Stimulated activated naive CD8-positive, alpha-beta T cell treated with anti-CD3 and anti-CD28 coated beads, Interleukin-15, amount 100 ng/mL, for 72 hours (primary cell): ENCODE data around the gene SLC17A8.
"Not testable (repeated sequence)": the region's sequence is repeated elsewhere in the genome, so short reads cannot be mapped to it uniquely, and the experiment has no call there.

Experiments
- ATAC-seq: fragments of 150-1000 bp; cut with Tn5 transposase; 2 replicates; pipeline ENCODE4 v1.10.0; 2021; ENCODE audit warnings: mild to moderate bottlenecking, moderate library complexity
- DNase-seq, 2 donors: peaks; one replicate each; pipeline ENCODE4 v3.0.0; 2021 to 2022
- H3K27ac Mint-ChIP-seq, 2 donors: one replicate each; pipeline ENCODE4 v1.8.0; 2022; ENCODE audit warnings: mild to moderate bottlenecking in 2 of 2, mixed read lengths in 2 of 2, moderate library complexity in 2 of 2
- H3K27me3 Mint-ChIP-seq: one replicate; pipeline ENCODE4 v1.8.0; 2022; ENCODE audit warnings: mixed read lengths
- H3K4me1 Mint-ChIP-seq: one replicate; pipeline ENCODE4 v1.8.0; 2022; ENCODE audit warnings: mild to moderate bottlenecking, mixed read lengths
- H3K4me3 Mint-ChIP-seq, 2 donors: one replicate each; pipeline ENCODE4 v1.8.0; 2022; ENCODE audit warnings: mild to moderate bottlenecking in 2 of 2, mixed read lengths in 2 of 2, moderate library complexity in 1 of 2
- H3K9me3 Mint-ChIP-seq, 2 donors: one replicate each; pipeline ENCODE4 v1.8.0; 2022; ENCODE audit warnings: mixed read lengths in 2 of 2

Gene SLC17A8

GRCh38 chr12:100356644-100357223, at the start of gene SLC17A8:
Gene SLC17A8, plus strand, starts transcription at chr12:100357074. Its CDS starts 318 bp downstream, at chr12:100357392.
- H3K9me3 Mint-ChIP-seq: no peaks in the 10 kb centered on the region
- peak; percentile 33 for ATAC-seq
- no peak within 1 kb of the TSS for H3K4me3 Mint-ChIP-seq
- H3K27ac Mint-ChIP-seq: no peak within 1 kb of the TSS
- no peak for DNase-seq
- H3K4me1 Mint-ChIP-seq: no peaks in the 10 kb centered on the region
- H3K27me3 Mint-ChIP-seq: peaks cover 53% of the 10 kb centered on the region

- DNase-seq, H3K27ac Mint-ChIP-seq, H3K4me1 Mint-ChIP-seq, ATAC-seq, H3K4me3 Mint-ChIP-seq, H3K27me3 Mint-ChIP-seq: not testable (repeated sequence)
- peaks cover 10 to 28% of the 10 kb centered on the region in 2 donors for H3K9me3 Mint-ChIP-seq
Measured at GRCh38 chr12:100308138-100308537, 48.7 kb upstream of the SLC17A8 start.

GRCh38 chr12:100311317-100311716, 45.6 kb upstream of the SLC17A8 start:
- Mint-ChIP-seq H3K27me3 (no peaks in the 10 kb centered on the region), H3K9me3 (peaks cover 5 to 7% of the 10 kb centered on the region in 2 donors), H3K27ac (no peak overlapping the region), H3K4me3 (no peak overlapping the region), H3K4me1 (peaks cover 5% of the 10 kb centered on the region)
- DNase-seq (no peak), ATAC-seq (no peak)

- DNase-seq (no peak), ATAC-seq (no peak)
- Mint-ChIP-seq H3K9me3 (no peaks in the 10 kb centered on the region), H3K4me1 (no peaks in the 10 kb centered on the region), H3K27me3 (no peaks in the 10 kb centered on the region), H3K4me3 (no peak overlapping the region), H3K27ac (peak overlapping the region in 1 of 2 donors; percentile 90)
Measured at GRCh38 chr12:100317371-100317770, 39.5 kb upstream of the SLC17A8 start.

GRCh38 chr12:100324498-100324897, 32.4 kb upstream of the SLC17A8 start:
- Mint-ChIP-seq H3K9me3 (no peaks in the 10 kb centered on the region), H3K4me3 (no peak overlapping the region), H3K4me1 (peaks cover 5% of the 10 kb centered on the region), H3K27ac (no peak overlapping the region), H3K27me3 (no peaks in the 10 kb centered on the region)
- ATAC-seq (no peak), DNase-seq (no peak)

GRCh38 chr12:100326208-100326607, 30.7 kb upstream of the SLC17A8 start:
- Mint-ChIP-seq H3K27ac (no peak overlapping the region), H3K4me1 (peaks cover 13% of the 10 kb centered on the region), H3K27me3 (no peaks in the 10 kb centered on the region), H3K4me3 (no peak overlapping the region), H3K9me3 (no peaks in the 10 kb centered on the region)
- ATAC-seq (no peak), DNase-seq (no peak)

- no peaks in the 10 kb centered on the region for H3K27me3 Mint-ChIP-seq
- ATAC-seq (peak; percentile 90), DNase-seq (peak; percentile 3 to 17)
- peaks cover 13% of the 10 kb centered on the region for H3K4me1 Mint-ChIP-seq
- no peaks in the 10 kb centered on the region for H3K9me3 Mint-ChIP-seq
- no peak overlapping the region for H3K4me3 Mint-ChIP-seq
- peak overlapping the region in 1 of 2 donors; percentile 88 for H3K27ac Mint-ChIP-seq
Measured at GRCh38 chr12:100329800-100330199, 27.1 kb upstream of the SLC17A8 start.

- H3K4me3 Mint-ChIP-seq: no peak overlapping the region
- no peak for ATAC-seq
- no peak overlapping the region for H3K27ac Mint-ChIP-seq
- no peaks in the 10 kb centered on the region for H3K9me3 Mint-ChIP-seq
- no peak for DNase-seq
- H3K27me3 Mint-ChIP-seq: no peaks in the 10 kb centered on the region
- peaks cover 13% of the 10 kb centered on the region for H3K4me1 Mint-ChIP-seq
Measured at GRCh38 chr12:100331871-100332270, 25.0 kb upstream of the SLC17A8 start.

GRCh38 chr12:100332852-100333251, 24.0 kb upstream of the SLC17A8 start:
- H3K9me3 Mint-ChIP-seq: no peaks in the 10 kb centered on the region
- peak overlapping the region in 1 of 2 donors; percentile 61 for H3K27ac Mint-ChIP-seq
- H3K4me1 Mint-ChIP-seq: peaks cover 13% of the 10 kb centered on the region
- no peaks in the 10 kb centered on the region for H3K27me3 Mint-ChIP-seq
- ATAC-seq: no peak
- no peak overlapping the region for H3K4me3 Mint-ChIP-seq
- DNase-seq: no peak

GRCh38 chr12:100337299-100337698, 19.6 kb upstream of the SLC17A8 start:
- no peak for DNase-seq
- H3K9me3 Mint-ChIP-seq: peaks cover 1 to 2% of the 10 kb centered on the region in 2 donors
- no peak overlapping the region for H3K27ac Mint-ChIP-seq
- no peak for ATAC-seq
- H3K4me3 Mint-ChIP-seq: no peak overlapping the region
- H3K4me1 Mint-ChIP-seq: no peaks in the 10 kb centered on the region
- no peaks in the 10 kb centered on the region for H3K27me3 Mint-ChIP-seq

- Mint-ChIP-seq H3K27ac (no peak overlapping the region), H3K9me3 (peaks cover 5 to 6% of the 10 kb centered on the region in 2 donors), H3K4me3 (no peak overlapping the region), H3K4me1 (no peaks in the 10 kb centered on the region), H3K27me3 (no peaks in the 10 kb centered on the region)
- ATAC-seq: no peak
- no peak for DNase-seq
Measured at GRCh38 chr12:100337727-100338126, 19.1 kb upstream of the SLC17A8 start.

- H3K4me1 Mint-ChIP-seq: no peaks in the 10 kb centered on the region
- H3K27ac Mint-ChIP-seq: no peak overlapping the region
- ATAC-seq (no peak), DNase-seq (no peak)
- H3K27me3 Mint-ChIP-seq: no peaks in the 10 kb centered on the region
- H3K4me3 Mint-ChIP-seq: no peak overlapping the region
- peaks cover 5 to 7% of the 10 kb centered on the region in 2 donors for H3K9me3 Mint-ChIP-seq
Measured at GRCh38 chr12:100339071-100339470, 17.8 kb upstream of the SLC17A8 start.

- not testable (repeated sequence) for H3K4me1 Mint-ChIP-seq, ATAC-seq, H3K27me3 Mint-ChIP-seq, H3K9me3 Mint-ChIP-seq, H3K4me3 Mint-ChIP-seq, H3K27ac Mint-ChIP-seq, DNase-seq
Measured at GRCh38 chr12:100342897-100343296, 14.0 kb upstream of the SLC17A8 start.

- not testable (repeated sequence) for DNase-seq, H3K4me3 Mint-ChIP-seq, H3K27me3 Mint-ChIP-seq
Measured at GRCh38 chr12:100344351-100344750, 12.5 kb upstream of the SLC17A8 start.

GRCh38 chr12:100345020-100345767, 11.7 kb upstream of the SLC17A8 start:
- no peak overlapping the region for H3K27ac Mint-ChIP-seq

More at GRCh38 chr12:100344351-100344750, 12.5 kb upstream of the SLC17A8 start:
- H3K9me3 Mint-ChIP-seq, H3K4me1 Mint-ChIP-seq, ATAC-seq, H3K27ac Mint-ChIP-seq: not testable (repeated sequence)

GRCh38 chr12:100346660-100347059, 10.2 kb upstream of the SLC17A8 start:
- DNase-seq (no peak), ATAC-seq (no peak)
- no peak overlapping the region for H3K27ac Mint-ChIP-seq
- H3K27me3 Mint-ChIP-seq: no peaks in the 10 kb centered on the region
- H3K9me3 Mint-ChIP-seq: peaks cover 5 to 7% of the 10 kb centered on the region in 2 donors
- no peaks in the 10 kb centered on the region for H3K4me1 Mint-ChIP-seq
- H3K4me3 Mint-ChIP-seq: no peak overlapping the region

More at GRCh38 chr12:100345020-100345767, 11.7 kb upstream of the SLC17A8 start:
- no peaks in the 10 kb centered on the region for H3K27me3 Mint-ChIP-seq
- peaks cover 5 to 7% of the 10 kb centered on the region in 2 donors for H3K9me3 Mint-ChIP-seq
- DNase-seq: no peak
- H3K4me3 Mint-ChIP-seq: no peak overlapping the region
- no peaks in the 10 kb centered on the region for H3K4me1 Mint-ChIP-seq
- no peak for ATAC-seq
